BLaER1 (cell line): ENCODE measurements around the gene SYNM.

Experiments used
- H3K27ac ChIP-seq: shearing (Covaris generic); formaldehyde crosslinking; 2 replicates; pipeline ENCODE4 v1.8.1; 2022
- H3K27me3 ChIP-seq: shearing (Covaris generic); formaldehyde crosslinking; 2 replicates; pipeline ENCODE4 v1.8.1; 2022
- H3K36me3 ChIP-seq: shearing (Covaris generic); formaldehyde crosslinking; 2 replicates; pipeline ENCODE4 v1.8.1; 2022
- H3K4me1 ChIP-seq: shearing (Covaris generic); formaldehyde crosslinking; 2 replicates; pipeline ENCODE4 v1.8.1; 2022
- H3K4me2 ChIP-seq: shearing (Covaris generic); formaldehyde crosslinking; 2 replicates; pipeline ENCODE4 v1.8.1; 2022
- H3K4me3 ChIP-seq: shearing (Covaris generic); formaldehyde crosslinking; 2 replicates; pipeline ENCODE4 v1.8.1; 2022
- H3K9ac ChIP-seq: shearing (Covaris generic); formaldehyde crosslinking; 2 replicates; pipeline ENCODE4 v1.8.1; 2022
- H3K9me3 ChIP-seq: shearing (Covaris generic); formaldehyde crosslinking; 2 replicates; pipeline ENCODE4 v1.8.1; 2022
- H4K20me1 ChIP-seq: shearing (Covaris generic); formaldehyde crosslinking; 2 replicates; pipeline ENCODE4 v1.8.1; 2022
- Cebpa-rat ChIP-seq: shearing (Covaris generic); IDR thresholded peaks from 2 replicates; pipeline ENCODE4 v1.8.1; 2022

The SYNM gene

DNA sequence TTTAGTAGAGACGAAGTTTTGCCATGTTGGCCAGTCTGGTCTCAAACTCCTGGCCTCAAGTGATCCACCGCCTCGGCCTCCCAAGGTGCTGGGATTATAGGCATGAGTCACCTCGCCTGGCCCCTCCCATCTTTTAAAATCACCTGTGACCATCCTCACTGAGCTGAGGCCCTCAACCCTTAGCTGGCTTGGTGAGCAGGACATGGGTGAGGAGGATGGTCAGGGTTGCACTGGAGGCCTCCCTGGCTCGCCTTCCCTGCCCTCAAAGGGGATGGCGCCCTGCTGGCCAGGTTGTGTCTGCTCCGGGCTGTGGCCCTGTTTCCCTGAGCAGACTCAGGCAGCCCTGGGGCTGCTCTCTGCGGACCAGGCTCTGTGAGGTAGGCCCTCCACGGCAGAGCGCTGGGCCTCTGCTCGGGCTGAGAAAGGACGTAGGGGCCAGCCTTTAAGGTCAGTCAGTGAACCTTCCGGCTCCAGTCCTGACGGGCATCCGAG is 33.7 kb downstream of the SYNM start:
- Histone ChIP-seq H3K9me3 (no peaks in the 10 kb centered on the region), H3K4me1 (no peaks in the 10 kb centered on the region), H4K20me1 (no peaks in the 10 kb centered on the region), H3K9ac (no peak overlapping the region), H3K27me3 (no peaks in the 10 kb centered on the region), H3K4me3 (no peak overlapping the region), H3K4me2 (no peak overlapping the region), H3K27ac (no peak overlapping the region), H3K36me3 (no peaks in the 10 kb centered on the region)
- TF ChIP-seq Cebpa-rat, result no peak

DNA sequence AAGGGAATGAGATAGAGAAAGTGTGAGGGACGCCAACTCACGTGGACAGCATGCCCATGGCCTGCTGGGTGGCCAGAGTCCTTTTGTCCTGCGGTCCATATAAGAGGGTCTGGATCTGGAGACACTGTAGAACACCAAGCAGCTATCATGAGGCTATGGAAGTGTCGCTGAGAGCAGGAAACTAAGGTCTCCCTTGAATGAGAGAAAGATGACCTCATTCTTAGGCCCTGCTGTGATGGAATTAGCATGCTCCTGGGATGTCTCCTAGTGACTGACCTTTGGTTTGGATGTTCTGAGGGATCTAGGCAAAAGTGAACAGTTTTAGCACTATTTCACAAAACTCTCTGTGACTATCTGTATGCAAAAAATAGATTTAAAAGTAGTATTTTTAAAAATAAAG is 34.4 kb downstream of the SYNM start:
- no peak overlapping the region for H3K4me2 ChIP-seq
- H3K9ac ChIP-seq, result no peak overlapping the region
- no peaks in the 10 kb centered on the region for H3K9me3 ChIP-seq
- H3K27ac ChIP-seq, result no peak overlapping the region
- no peak overlapping the region for H3K4me3 ChIP-seq
- H3K4me1 ChIP-seq, result no peaks in the 10 kb centered on the region
- H3K27me3 ChIP-seq, result no peaks in the 10 kb centered on the region
- no peak for TF ChIP-seq Cebpa-rat
- H4K20me1 ChIP-seq, result no peaks in the 10 kb centered on the region
- no peaks in the 10 kb centered on the region for H3K36me3 ChIP-seq

DNA sequence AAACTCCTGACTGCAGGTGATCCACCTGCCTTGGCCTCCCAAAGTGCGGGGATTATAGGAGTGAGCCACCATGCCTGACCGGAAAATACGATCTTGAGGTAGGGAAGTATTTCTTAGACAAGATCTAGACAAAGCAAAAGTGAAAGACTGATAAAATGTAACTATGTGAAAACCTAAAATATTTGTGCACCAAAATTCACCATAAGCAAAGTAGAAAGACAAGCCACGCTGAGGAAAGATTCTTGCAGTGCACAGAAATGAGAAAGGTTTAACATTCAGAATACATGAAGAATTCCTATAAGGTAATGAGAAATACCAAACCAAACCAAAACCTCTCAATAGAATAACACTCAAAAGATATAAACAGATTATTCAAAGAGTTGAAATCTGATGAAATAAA is 35.7 kb downstream of the SYNM start:
- no peaks in the 10 kb centered on the region for H3K9me3 ChIP-seq
- H3K4me3 ChIP-seq, result no peak overlapping the region
- H3K27ac ChIP-seq, result no peak overlapping the region
- no peak overlapping the region for H3K4me2 ChIP-seq
- TF ChIP-seq Cebpa-rat, result no peak
- no peak overlapping the region for H3K9ac ChIP-seq
- H4K20me1 ChIP-seq, result no peaks in the 10 kb centered on the region
- no peaks in the 10 kb centered on the region for H3K4me1 ChIP-seq
- no peaks in the 10 kb centered on the region for H3K36me3 ChIP-seq
- H3K27me3 ChIP-seq, result no peaks in the 10 kb centered on the region

DNA sequence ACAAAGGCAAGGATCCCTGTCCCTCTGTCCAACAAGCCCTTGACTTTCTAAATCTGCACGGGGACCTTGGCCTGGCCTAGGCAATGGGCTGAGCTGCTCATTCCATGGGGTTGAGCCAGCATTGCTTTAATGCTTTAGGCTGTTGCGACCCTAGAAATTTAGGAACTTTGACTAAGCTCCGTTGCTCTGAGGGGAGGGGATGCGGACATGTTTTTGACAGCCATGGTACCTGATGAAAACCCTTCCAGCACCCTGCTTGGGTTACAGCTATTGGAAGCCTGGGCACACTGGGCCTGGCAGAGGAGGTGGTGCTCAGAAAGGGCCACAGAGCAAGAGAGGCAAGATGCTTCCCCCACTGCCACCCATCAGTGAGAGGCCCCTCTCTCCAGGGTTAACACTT is 37.1 kb downstream of the SYNM start:
- Histone ChIP-seq H3K27me3 (no peaks in the 10 kb centered on the region), H3K4me3 (no peak overlapping the region), H3K9me3 (no peaks in the 10 kb centered on the region), H3K4me1 (no peaks in the 10 kb centered on the region), H4K20me1 (no peaks in the 10 kb centered on the region), H3K4me2 (no peak overlapping the region), H3K9ac (no peak overlapping the region), H3K27ac (no peak overlapping the region), H3K36me3 (no peaks in the 10 kb centered on the region)
- TF ChIP-seq Cebpa-rat, result no peak

- H4K20me1 ChIP-seq, result no peaks in the 10 kb centered on the region
- no peaks in the 10 kb centered on the region for H3K27me3 ChIP-seq
- H3K9me3 ChIP-seq, result no peaks in the 10 kb centered on the region
- no peak overlapping the region for H3K4me3 ChIP-seq
- no peak overlapping the region for H3K27ac ChIP-seq
- H3K4me2 ChIP-seq, result no peak overlapping the region
- TF ChIP-seq Cebpa-rat, result no peak
- H3K36me3 ChIP-seq, result no peaks in the 10 kb centered on the region
- no peaks in the 10 kb centered on the region for H3K4me1 ChIP-seq
- no peak overlapping the region for H3K9ac ChIP-seq
Measured at GRCh38 chr15:99142562-99142961, 37.7 kb downstream of the SYNM start.

DNA sequence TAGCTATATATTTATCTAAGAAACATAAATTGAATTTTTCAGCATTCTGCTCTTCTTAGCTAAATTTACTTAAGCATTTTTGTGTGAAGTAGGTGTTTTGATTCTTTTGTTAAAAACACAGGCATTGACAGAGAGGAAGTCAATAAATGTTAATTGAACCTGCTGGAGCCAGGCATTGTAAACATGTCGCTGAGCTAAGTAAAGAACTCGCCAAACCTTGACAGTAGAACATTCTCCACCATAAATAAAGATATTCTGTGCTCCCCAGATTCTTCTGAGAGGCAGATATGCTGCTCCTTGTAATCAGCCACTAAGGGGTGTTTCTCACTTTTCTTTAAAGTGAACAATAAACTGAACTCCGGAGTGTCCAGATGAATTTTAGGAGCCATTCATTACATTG is 38.4 kb downstream of the SYNM start:
- Histone ChIP-seq H4K20me1 (no peaks in the 10 kb centered on the region), H3K27me3 (no peaks in the 10 kb centered on the region), H3K9me3 (no peaks in the 10 kb centered on the region), H3K9ac (no peak overlapping the region), H3K36me3 (no peaks in the 10 kb centered on the region), H3K4me2 (no peak overlapping the region), H3K4me3 (no peak overlapping the region), H3K4me1 (no peaks in the 10 kb centered on the region), H3K27ac (no peak overlapping the region)
- TF ChIP-seq Cebpa-rat, result no peak

- no peaks in the 10 kb centered on the region for H3K36me3 ChIP-seq
- no peak overlapping the region for H3K27ac ChIP-seq
- H3K4me2 ChIP-seq, result no peak overlapping the region
- H3K4me1 ChIP-seq, result no peaks in the 10 kb centered on the region
- no peaks in the 10 kb centered on the region for H4K20me1 ChIP-seq
- no peaks in the 10 kb centered on the region for H3K9me3 ChIP-seq
- no peaks in the 10 kb centered on the region for H3K27me3 ChIP-seq
- H3K4me3 ChIP-seq, result no peak overlapping the region
- H3K9ac ChIP-seq, result no peak overlapping the region
- no peak for TF ChIP-seq Cebpa-rat
Measured at GRCh38 chr15:99143655-99144610, 39.1 kb downstream of the SYNM start.

- Histone ChIP-seq H3K36me3 (no peaks in the 10 kb centered on the region), H3K9ac (no peak overlapping the region), H3K4me3 (no peak overlapping the region), H3K9me3 (no peaks in the 10 kb centered on the region), H3K27ac (no peak overlapping the region), H4K20me1 (no peaks in the 10 kb centered on the region), H3K4me2 (no peak overlapping the region), H3K27me3 (no peaks in the 10 kb centered on the region), H3K4me1 (no peaks in the 10 kb centered on the region)
- TF ChIP-seq Cebpa-rat, result no peak
Measured at GRCh38 chr15:99145005-99145404, 40.1 kb downstream of the SYNM start.

DNA sequence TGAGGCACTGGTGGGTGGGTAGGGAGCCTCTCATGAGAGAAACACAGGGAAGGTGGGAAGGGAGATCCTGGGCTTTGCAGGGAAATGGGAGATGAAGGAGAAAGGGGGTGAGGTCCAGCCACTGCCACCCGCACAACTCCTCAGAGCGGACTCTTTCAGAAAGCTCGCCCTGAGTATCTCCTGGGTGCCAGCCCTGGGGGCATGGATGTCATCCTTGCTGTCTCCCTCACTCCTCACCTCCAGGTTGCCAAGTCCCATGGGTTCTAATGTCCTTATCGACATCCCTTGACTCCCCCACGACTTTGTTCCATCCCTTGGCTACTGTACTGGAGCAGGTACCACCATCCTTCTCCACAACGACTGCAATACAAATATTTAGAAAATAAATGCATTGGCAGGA is 40.9 kb downstream of the SYNM start:
- Histone ChIP-seq H3K27ac (no peak overlapping the region), H3K9ac (no peak overlapping the region), H3K4me3 (no peak overlapping the region), H3K27me3 (no peaks in the 10 kb centered on the region), H3K4me2 (no peak overlapping the region), H4K20me1 (no peaks in the 10 kb centered on the region), H3K4me1 (no peaks in the 10 kb centered on the region), H3K9me3 (no peaks in the 10 kb centered on the region), H3K36me3 (no peaks in the 10 kb centered on the region)
- no peak for TF ChIP-seq Cebpa-rat

- no peak overlapping the region for H3K27ac ChIP-seq
- H3K4me3 ChIP-seq, result no peak overlapping the region
- H3K9ac ChIP-seq, result no peak overlapping the region
- H3K4me2 ChIP-seq, result no peak overlapping the region
- no peaks in the 10 kb centered on the region for H4K20me1 ChIP-seq
- no peaks in the 10 kb centered on the region for H3K9me3 ChIP-seq
- H3K4me1 ChIP-seq, result no peaks in the 10 kb centered on the region
- H3K36me3 ChIP-seq, result no peaks in the 10 kb centered on the region
- TF ChIP-seq Cebpa-rat, result no peak
- H3K27me3 ChIP-seq, result no peaks in the 10 kb centered on the region
Measured at GRCh38 chr15:99146661-99147060, 41.8 kb downstream of the SYNM start.
